22Rv1 (cell line): ENCODE results near the gene PAK5.

Source experiments
- H3K27ac ChIP-seq: fragments of 450-650 bp; 2 replicates; pipeline ENCODE4 v1.5.1; 2017
- ZFX ChIP-seq: fragments of 450-650 bp; IDR thresholded peaks from 2 replicates; pipeline ENCODE4 v1.6.1; 2017; ENCODE audit warnings: antibody characterized with exemption, borderline replicate concordance
- TF ChIP-seq, protein P1 (sequence below): fragments of 450-650 bp; IDR thresholded peaks from 2 replicates; pipeline ENCODE4 v1.5.1; 2017; ENCODE audit warnings: mild to moderate bottlenecking

Gene PAK5

DNA sequence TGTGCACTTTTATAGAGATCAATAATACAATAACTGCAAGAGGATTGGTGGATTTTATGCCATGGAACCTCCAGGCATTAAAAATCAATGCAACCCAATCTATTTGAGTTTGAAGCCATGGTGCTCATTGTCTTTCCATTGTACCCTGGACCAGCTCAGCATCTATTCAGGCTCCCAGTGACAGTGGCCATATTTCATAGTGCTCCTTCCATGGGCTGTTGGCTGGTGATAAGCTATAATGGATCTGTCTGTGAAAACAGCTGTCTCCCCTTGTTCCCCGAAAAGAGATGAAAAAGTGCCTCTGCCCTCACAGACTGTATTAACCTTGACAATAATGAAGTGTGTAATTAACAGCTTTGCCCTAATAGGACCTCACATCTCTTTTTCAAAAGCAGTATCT, 250.2 kb downstream of the PAK5 start:
- TF ChIP-seq ZFX = no peak
- TF ChIP-seq, protein P1, sequence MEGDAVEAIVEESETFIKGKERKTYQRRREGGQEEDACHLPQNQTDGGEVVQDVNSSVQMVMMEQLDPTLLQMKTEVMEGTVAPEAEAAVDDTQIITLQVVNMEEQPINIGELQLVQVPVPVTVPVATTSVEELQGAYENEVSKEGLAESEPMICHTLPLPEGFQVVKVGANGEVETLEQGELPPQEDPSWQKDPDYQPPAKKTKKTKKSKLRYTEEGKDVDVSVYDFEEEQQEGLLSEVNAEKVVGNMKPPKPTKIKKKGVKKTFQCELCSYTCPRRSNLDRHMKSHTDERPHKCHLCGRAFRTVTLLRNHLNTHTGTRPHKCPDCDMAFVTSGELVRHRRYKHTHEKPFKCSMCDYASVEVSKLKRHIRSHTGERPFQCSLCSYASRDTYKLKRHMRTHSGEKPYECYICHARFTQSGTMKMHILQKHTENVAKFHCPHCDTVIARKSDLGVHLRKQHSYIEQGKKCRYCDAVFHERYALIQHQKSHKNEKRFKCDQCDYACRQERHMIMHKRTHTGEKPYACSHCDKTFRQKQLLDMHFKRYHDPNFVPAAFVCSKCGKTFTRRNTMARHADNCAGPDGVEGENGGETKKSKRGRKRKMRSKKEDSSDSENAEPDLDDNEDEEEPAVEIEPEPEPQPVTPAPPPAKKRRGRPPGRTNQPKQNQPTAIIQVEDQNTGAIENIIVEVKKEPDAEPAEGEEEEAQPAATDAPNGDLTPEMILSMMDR = no peak

DNA sequence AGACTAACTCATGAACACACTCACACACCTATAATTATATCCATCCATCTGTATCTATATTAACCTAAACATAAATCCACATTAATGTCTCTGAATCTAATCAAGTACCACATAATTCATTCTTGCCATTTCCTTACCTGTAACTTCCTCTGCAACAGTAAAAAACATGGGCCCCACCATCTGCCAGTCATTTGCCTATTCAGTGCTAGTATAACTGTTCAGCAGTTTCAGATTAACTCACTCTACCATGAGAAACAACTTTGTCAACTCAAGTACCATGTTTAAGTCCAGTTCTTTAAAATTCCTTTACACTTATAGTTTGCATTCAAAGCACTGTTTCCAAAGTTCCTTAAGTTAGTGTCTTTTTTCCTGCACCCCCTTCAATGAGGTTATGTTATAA, 255.7 kb downstream of the PAK5 start:
- no peak overlapping the region for H3K27ac ChIP-seq
- TF ChIP-seq, protein P1 = no peak
- no peak for TF ChIP-seq ZFX

More for the DNA sequence above, 250.2 kb downstream of the PAK5 start:
- no peak overlapping the region for H3K27ac ChIP-seq

DNA sequence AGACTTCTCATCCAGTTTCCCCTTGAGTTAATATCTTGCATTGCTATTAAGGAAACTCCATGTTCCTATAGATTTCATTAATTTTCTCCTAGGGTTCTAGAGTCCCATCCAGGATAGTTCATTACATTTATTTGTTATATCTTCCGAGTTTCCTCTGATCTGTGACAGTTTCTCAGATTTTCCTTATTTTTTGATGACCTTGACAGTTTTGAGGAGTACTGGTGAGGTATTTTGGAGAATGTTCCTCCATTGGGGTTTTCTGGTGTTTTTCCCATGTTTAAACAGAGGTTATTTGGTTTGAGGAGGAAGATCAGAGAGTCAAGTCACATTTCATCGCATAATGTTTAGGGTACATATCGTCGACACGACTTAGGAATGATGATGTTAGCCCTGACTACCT, 256.7 kb downstream of the PAK5 start:
- TF ChIP-seq, protein P1 = no peak
- TF ChIP-seq ZFX = no peak

DNA sequence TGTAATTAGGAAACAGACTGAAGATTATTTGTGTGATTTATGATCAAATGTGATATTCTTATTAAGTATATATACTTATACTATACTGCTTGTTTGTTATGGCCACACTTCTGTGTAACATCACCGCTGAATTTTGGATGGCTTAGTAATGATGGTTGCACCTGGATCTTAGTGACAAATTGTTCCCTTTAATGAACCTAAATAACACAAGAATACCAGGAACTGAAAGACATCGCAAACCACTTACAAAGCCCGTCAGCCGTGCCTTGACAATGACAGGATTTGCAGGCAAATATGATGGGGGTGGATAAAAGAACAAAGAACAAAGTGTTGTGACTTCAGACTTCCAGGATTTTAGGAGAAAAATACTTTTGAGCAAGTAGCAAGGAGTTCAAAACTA, 257.4 kb downstream of the PAK5 start:
- TF ChIP-seq ZFX = no peak
- TF ChIP-seq, protein P1 = no peak

More for the DNA sequence above, 256.7 kb downstream of the PAK5 start:
- H3K27ac ChIP-seq = no peak overlapping the region

DNA sequence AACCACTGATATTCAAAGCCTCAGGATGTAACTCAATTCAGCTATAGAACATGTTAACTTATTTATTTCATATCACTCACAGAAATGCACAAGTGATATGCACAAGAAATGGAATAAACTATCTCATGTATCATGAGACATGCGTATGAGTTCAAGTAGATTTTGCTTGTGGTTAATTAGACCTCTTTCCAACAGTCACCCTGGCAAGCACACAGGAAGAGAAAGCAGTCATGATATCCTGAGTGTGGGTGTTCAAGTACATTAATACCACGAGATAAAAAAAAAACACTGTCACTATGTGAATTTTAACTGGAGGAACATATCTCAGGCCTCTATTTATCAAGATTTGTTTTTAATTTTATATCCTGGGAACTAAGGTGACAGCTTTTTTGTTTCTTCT, 260.3 kb downstream of the PAK5 start:
- H3K27ac ChIP-seq = no peak overlapping the region
- TF ChIP-seq ZFX = no peak
- TF ChIP-seq, protein P1 = no peak

More for the DNA sequence above, 257.4 kb downstream of the PAK5 start:
- H3K27ac ChIP-seq = no peak overlapping the region

DNA sequence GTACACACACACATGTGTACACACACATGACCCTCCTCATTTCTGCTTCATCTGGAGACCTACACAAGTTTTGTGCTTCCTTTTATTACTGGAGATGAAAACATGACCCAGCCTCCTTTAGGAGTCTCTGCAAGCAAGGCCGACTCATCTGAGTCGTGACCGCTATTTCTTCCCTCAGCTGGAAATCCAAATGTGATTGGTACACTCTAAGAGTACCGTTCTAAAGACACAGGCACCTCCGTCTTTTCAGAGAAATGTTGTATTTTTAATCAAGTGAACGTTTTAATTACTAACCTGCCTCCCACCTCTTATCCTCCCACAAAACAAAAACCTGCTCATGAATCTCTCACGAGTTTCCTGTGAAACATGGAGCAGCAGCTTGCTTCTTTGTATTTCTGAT, 261.5 kb downstream of the PAK5 start:
- no peak overlapping the region for H3K27ac ChIP-seq
- TF ChIP-seq ZFX = no peak
- TF ChIP-seq, protein P1 = no peak

DNA sequence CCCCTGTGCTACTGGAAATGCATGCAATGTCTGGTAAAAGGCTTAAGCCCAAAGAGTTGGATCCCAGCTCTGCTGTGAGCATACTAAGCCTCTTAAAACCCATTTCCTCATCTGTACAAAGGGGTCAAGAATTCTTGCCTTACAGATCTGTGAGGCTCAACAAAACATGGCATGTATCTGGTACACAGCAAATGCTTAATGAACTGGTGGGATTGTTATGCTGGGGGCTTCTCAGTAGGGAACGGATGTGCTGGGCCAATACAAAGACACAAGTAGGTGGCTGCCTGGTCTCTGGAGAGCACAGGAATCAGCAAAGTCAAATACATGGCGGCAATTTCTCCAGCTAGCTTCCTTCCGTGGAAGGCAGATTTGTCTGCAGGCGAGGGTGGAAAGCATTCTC, 262.2 kb downstream of the PAK5 start:
- H3K27ac ChIP-seq = no peak overlapping the region
- TF ChIP-seq ZFX = no peak
- TF ChIP-seq, protein P1 = no peak
